IMR-90 (cell line): Measurements from ENCODE around the gene PLB1. TPM values are rescaled to one million over a fixed set of nuclear protein-coding genes. Genes with fewer than 3 reads are reported as not detected.
A peak's percentile ranks its signal among the peaks of the same experiment; 100 is the strongest.

ENCODE experiments used
- ATAC-seq: fragments of 200-7000 bp; cut with Tn5 transposase; 2 replicates; pipeline ENCODE4 v1.9.1; 2020; ENCODE audit warnings: low read depth, mild to moderate bottlenecking, moderate library complexity
- BruUV-seq: library from RNA; stranded (reverse); fragments of 400-500 nt; replicated peaks from 2 replicates; lab custom pipeline; 2021; lab: Mats Ljungman, UMichigan
- CTCF ChIA-PET: fragments of 300-600 bp; formaldehyde crosslinking; extraction: SDS; loops from one replicate; lab custom pipeline; 2021; ENCODE audit warnings: antibody characterized with exemption; lab: Yijun Ruan, JAX
- POLR2A ChIA-PET: fragments of 300-600 bp; sonication (Branson Sonifier 250); formaldehyde crosslinking; loops from one replicate; lab custom pipeline; 2022; ENCODE audit warnings: antibody characterized with exemption; ENCODE audit not compliant: unreplicated experiment; lab: Charles Lee
- DNase-seq: peaks from one replicate; pipeline ENCODE4 v3.0.0; 2013
- H2AFZ ChIP-seq: replicated peaks from 2 replicates; pipeline ENCODE3; 2013; ENCODE audit warnings: low read length, mild to moderate bottlenecking; ENCODE audit not compliant: poor library complexity
- H2AK5ac ChIP-seq: 2 replicates; pipeline ENCODE4 v1.6.1; 2013; ENCODE audit warnings: low read depth, low read length, inconsistent platforms
- H2AK9ac ChIP-seq: replicated peaks from 2 replicates; pipeline ENCODE3; 2013; ENCODE audit warnings: mild to moderate bottlenecking, low read depth, low read length, moderate library complexity; ENCODE audit not compliant: poor library complexity
- H2BK120ac ChIP-seq: 2 replicates; pipeline ENCODE4 v1.6.1; 2013; ENCODE audit warnings: low read depth, low read length, inconsistent platforms
- H2BK15ac ChIP-seq: 3 replicates; pipeline ENCODE4 v1.6.1; 2013; ENCODE audit warnings: low read depth, low read length, inconsistent platforms
- H2BK20ac ChIP-seq: 2 replicates; pipeline ENCODE4 v1.6.1; 2013; ENCODE audit warnings: low read depth, mild to moderate bottlenecking, inconsistent platforms, low read length, moderate library complexity
- H2BK5ac ChIP-seq: 2 replicates; pipeline ENCODE4 v1.6.1; 2013; ENCODE audit warnings: mild to moderate bottlenecking, low read depth, low read length, inconsistent platforms; ENCODE audit not compliant: poor library complexity, severe bottlenecking
- H3K14ac ChIP-seq: replicated peaks from 2 replicates; pipeline ENCODE4 v1.6.1; 2013; ENCODE audit warnings: low read depth, low read length, inconsistent platforms
- H3K18ac ChIP-seq: 2 replicates; pipeline ENCODE4 v1.6.1; 2013; ENCODE audit warnings: low read depth, low read length, control low read depth
- H3K23ac ChIP-seq: 2 replicates; pipeline ENCODE4 v1.6.1; 2013; ENCODE audit warnings: low read depth, low read length, inconsistent platforms
- H3K27ac ChIP-seq: 2 replicates; pipeline ENCODE4 v1.5.1; 2013; ENCODE audit warnings: mild to moderate bottlenecking, control low read depth, low read length; ENCODE audit not compliant: insufficient read depth
- H3K27me3 ChIP-seq: 2 replicates; pipeline ENCODE4 v1.6.1; 2013; ENCODE audit warnings: low read length; ENCODE audit not compliant: control insufficient read depth, insufficient read depth
- H3K36me3 ChIP-seq: 2 replicates; pipeline ENCODE4 v1.6.1; 2013; ENCODE audit warnings: low read length, mixed read lengths; ENCODE audit not compliant: control insufficient read depth, insufficient read depth
- H3K4ac ChIP-seq: 2 replicates; pipeline ENCODE4 v1.6.1; 2013; ENCODE audit warnings: low read depth, low read length, inconsistent platforms
- H3K4me1 ChIP-seq: 2 replicates; pipeline ENCODE4 v1.6.1; 2013; ENCODE audit warnings: low read length, mixed read lengths; ENCODE audit not compliant: control insufficient read depth, insufficient read depth
- H3K4me2 ChIP-seq: 2 replicates; pipeline ENCODE4 v1.6.1; 2013; ENCODE audit warnings: low read depth, mild to moderate bottlenecking, control low read depth, low read length, moderate library complexity
- H3K4me3 ChIP-seq: 2 replicates; pipeline ENCODE4 v1.5.1; 2013; ENCODE audit warnings: low read depth, mild to moderate bottlenecking, control low read depth, low read length, moderate library complexity; ENCODE audit not compliant: insufficient read depth
- H3K56ac ChIP-seq: 2 replicates; pipeline ENCODE4 v1.6.1; 2013; ENCODE audit warnings: low read length, inconsistent platforms; ENCODE audit not compliant: insufficient read depth; ENCODE audit errors: extremely low read depth
- H3K79me1 ChIP-seq, 2 experiments: 2 replicates each; pipeline ENCODE4 v1.6.1; 2013; ENCODE audit warnings: low read length in 2 of 2, inconsistent platforms in 1 of 2, low read depth in 1 of 2
- H3K9ac ChIP-seq: 2 replicates; pipeline ENCODE4 v1.6.1; 2013; ENCODE audit warnings: low read depth, low read length, control low read depth
- H3K9me1 ChIP-seq: 2 replicates; pipeline ENCODE4 v1.6.1; 2013; ENCODE audit warnings: low read length, inconsistent platforms; ENCODE audit not compliant: insufficient read depth
- H3K9me3 ChIP-seq: 2 replicates; pipeline ENCODE4 v1.6.1; 2013; ENCODE audit warnings: low read length; ENCODE audit not compliant: control insufficient read depth, insufficient read depth
- H4K20me1 ChIP-seq: 2 replicates; pipeline ENCODE4 v1.6.1; 2013; ENCODE audit warnings: low read length, inconsistent platforms; ENCODE audit not compliant: insufficient read depth
- H4K5ac ChIP-seq: 2 replicates; pipeline ENCODE4 v1.6.1; 2013; ENCODE audit warnings: mild to moderate bottlenecking, low read depth, low read length, control low read depth
- H4K8ac ChIP-seq, 2 experiments: 2 replicates each; pipeline ENCODE4 v1.6.1; 2013; ENCODE audit warnings: low read depth in 2 of 2, low read length in 2 of 2, control low read depth in 1 of 2, inconsistent platforms in 1 of 2
- H4K91ac ChIP-seq: 2 replicates; pipeline ENCODE4 v1.6.1; 2013; ENCODE audit warnings: low read depth, low read length, inconsistent platforms; ENCODE audit not compliant: insufficient read depth
- BHLHE40 ChIP-seq: fragments of 150-350 bp; IDR thresholded peaks from 2 replicates; pipeline ENCODE4 v1.6.1; 2016; ENCODE audit warnings: mild to moderate bottlenecking, low read depth, low read length
- CEBPB ChIP-seq: IDR thresholded peaks from 2 replicates; pipeline ENCODE4 v1.6.1; 2012; ENCODE audit warnings: low read depth, low read length, improper control_type of control experiment
- CHD1 ChIP-seq: IDR thresholded peaks from 2 replicates; pipeline ENCODE4 v1.6.1; 2012; ENCODE audit warnings: low read depth, low read length, improper control_type of control experiment
- MAFK ChIP-seq: IDR thresholded peaks from 2 replicates; pipeline ENCODE4 v1.6.1; 2012; ENCODE audit warnings: low read depth, low read length, improper control_type of control experiment
- MAZ ChIP-seq: IDR thresholded peaks from 2 replicates; pipeline ENCODE4 v1.6.1; 2012; ENCODE audit warnings: low read depth, mild to moderate bottlenecking, low read length, improper control_type of control experiment, moderate library complexity, borderline replicate concordance
- POLR2A ChIP-seq: IDR thresholded peaks from 2 replicates; pipeline ENCODE4 v1.6.1; 2012; ENCODE audit warnings: mild to moderate bottlenecking, low read depth, low read length
- RAD21 ChIP-seq: IDR thresholded peaks from 2 replicates; pipeline ENCODE4 v1.6.1; 2012; ENCODE audit warnings: low read length, improper control_type of control experiment
- SMC3 ChIP-seq: fragments of 150-350 bp; IDR thresholded peaks from 2 replicates; pipeline ENCODE4 v1.6.1; 2016; ENCODE audit warnings: low read depth, mild to moderate bottlenecking, antibody characterized with exemption, low read length, moderate library complexity
- WGBS, 2 experiments: methylation state at CpG; one replicate each; pipeline versions ENCODE4 v1.1.5 to v1.1.7; 2013; ENCODE audit warnings: missing lambda C conversion rate in 2 of 2; ENCODE audit not compliant: insufficient read length in 1 of 2; ENCODE audit errors: extremely low coverage in 2 of 2; 5-methylcytosine and 5-hydroxymethylcytosine counted together
- dilution Hi-C: fragments of 300-500 bp; cut with HindIII; formaldehyde crosslinking; loops from one replicate; pipeline ENCODE4 v1.14.3; 2018; ENCODE audit warnings: low sequenced_read_pairs; ENCODE audit not compliant: unreplicated experiment
- in situ Hi-C: fragments of 300-500 bp; cut with MboI; formaldehyde crosslinking; loops from 3 replicates; pipeline ENCODE4 v1.14.3; 2019; ENCODE audit warnings: low sequenced_read_pairs, inconsistent platforms, mixed read lengths
- intact Hi-C: fragments of 100-400 bp; cut with micrococcal nuclease; formaldehyde crosslinking; loops from 2 replicates; pipeline ENCODE4 v1.10.0; 2022
- polyA plus RNA-seq, 3 experiments: library from polyadenylated mRNA; depleted of rRNA; stranded (reverse); fragments of >200 nt; gene quantifications; 2 replicates each; pipeline ENCODE4 v1.2.3, GENCODE V29; 2012; ENCODE audit warnings: low replicate concordance in 1 of 3
- total RNA-seq: library from RNA; depleted of rRNA; stranded (reverse); fragments of >200 nt; gene quantifications from 2 replicates; pipeline ENCODE4 v1.2.3, GENCODE V29; 2012
- TF ChIP-seq, protein P1 (sequence below): conservative IDR thresholded peaks from 2 replicates; pipeline ENCODE4 v1.5.1; 2012; ENCODE audit warnings: mild to moderate bottlenecking, low read depth, low read length, improper control_type of control experiment
- TF ChIP-seq, protein P2 (sequence below): fragments of 150-350 bp; IDR thresholded peaks from 2 replicates; pipeline ENCODE4 v1.6.1; 2017; ENCODE audit warnings: mild to moderate bottlenecking, antibody characterized with exemption, low read length, low read depth

Gene PLB1
- total and polyA plus RNA-seq, 2 of the 4 experiments (the other 2 are of a cell fraction): 0.74 to 0.90 TPM

DNA sequence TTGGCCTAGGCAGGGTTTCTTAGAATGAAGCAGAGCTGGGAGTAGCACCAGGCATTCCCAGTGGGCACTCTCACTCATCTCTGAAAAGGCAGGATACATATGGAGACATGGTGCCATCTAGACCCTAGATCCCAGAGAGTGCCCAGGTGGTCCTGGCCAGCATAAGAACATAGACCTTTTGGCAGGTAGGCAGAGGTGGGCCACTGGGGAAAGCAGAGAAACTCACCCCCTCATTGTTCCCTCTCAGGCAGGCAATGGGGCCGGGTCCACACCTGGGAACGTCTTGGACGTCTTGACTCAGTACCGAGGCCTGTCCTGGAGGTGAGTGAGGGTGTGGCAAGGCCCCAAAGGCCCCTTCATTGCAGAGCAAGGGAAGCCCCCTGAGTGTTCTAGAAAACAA, 69.2 kb downstream of the PLB1 start:
- CTCF ChIA-PET: interaction anchor here (0.5 kb wide), 1 partner anchor 144 kb away, joined by 5 read pairs; no protein-coding TSS in a partner anchor

More for the DNA sequence above, 69.2 kb downstream of the PLB1 start:
- H3K18ac ChIP-seq: no peak overlapping the region
- no peak overlapping the region for H3K4ac ChIP-seq
- H3K4me3 ChIP-seq: no peak overlapping the region
- H4K91ac ChIP-seq: no peak overlapping the region
- DNase-seq: no peak
- no CpG with 5 or more reads among the region's 4 CpGs for WGBS, 2 experiments
- no peak overlapping the region for H3K9ac ChIP-seq
- intact Hi-C loops: loop anchor here (5.0 to 10.0 kb wide), 2 partner anchors 227 to 860 kb away; no protein-coding TSS in a partner anchor
- H3K36me3 ChIP-seq: no peaks in the 10 kb centered on the region
- no peak overlapping the region for H3K27ac ChIP-seq
- POLR2A ChIA-PET: interaction anchor here (0.6 kb wide), 2 partner anchors 221 to 363 kb away, joined by 3 to 9 read pairs; no protein-coding TSS in a partner anchor
- H3K9me1 ChIP-seq: no peaks in the 10 kb centered on the region
- H3K79me1 ChIP-seq: no peaks in the 10 kb centered on the region
- TF ChIP-seq SMC3 (no peak), CEBPB (no peak), MAZ (no peak), RAD21 (no peak), POLR2A (no peak), CHD1 (no peak), MAFK (no peak), BHLHE40 (no peak)
- TF ChIP-seq, protein P1, sequence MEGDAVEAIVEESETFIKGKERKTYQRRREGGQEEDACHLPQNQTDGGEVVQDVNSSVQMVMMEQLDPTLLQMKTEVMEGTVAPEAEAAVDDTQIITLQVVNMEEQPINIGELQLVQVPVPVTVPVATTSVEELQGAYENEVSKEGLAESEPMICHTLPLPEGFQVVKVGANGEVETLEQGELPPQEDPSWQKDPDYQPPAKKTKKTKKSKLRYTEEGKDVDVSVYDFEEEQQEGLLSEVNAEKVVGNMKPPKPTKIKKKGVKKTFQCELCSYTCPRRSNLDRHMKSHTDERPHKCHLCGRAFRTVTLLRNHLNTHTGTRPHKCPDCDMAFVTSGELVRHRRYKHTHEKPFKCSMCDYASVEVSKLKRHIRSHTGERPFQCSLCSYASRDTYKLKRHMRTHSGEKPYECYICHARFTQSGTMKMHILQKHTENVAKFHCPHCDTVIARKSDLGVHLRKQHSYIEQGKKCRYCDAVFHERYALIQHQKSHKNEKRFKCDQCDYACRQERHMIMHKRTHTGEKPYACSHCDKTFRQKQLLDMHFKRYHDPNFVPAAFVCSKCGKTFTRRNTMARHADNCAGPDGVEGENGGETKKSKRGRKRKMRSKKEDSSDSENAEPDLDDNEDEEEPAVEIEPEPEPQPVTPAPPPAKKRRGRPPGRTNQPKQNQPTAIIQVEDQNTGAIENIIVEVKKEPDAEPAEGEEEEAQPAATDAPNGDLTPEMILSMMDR: no peak
- TF ChIP-seq, protein P2, sequence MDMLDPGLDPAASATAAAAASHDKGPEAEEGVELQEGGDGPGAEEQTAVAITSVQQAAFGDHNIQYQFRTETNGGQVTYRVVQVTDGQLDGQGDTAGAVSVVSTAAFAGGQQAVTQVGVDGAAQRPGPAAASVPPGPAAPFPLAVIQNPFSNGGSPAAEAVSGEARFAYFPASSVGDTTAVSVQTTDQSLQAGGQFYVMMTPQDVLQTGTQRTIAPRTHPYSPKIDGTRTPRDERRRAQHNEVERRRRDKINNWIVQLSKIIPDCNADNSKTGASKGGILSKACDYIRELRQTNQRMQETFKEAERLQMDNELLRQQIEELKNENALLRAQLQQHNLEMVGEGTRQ: no peak
- peak overlapping the region; percentile 34 for H2AFZ ChIP-seq
- H2BK20ac ChIP-seq: no peak overlapping the region
- dilution Hi-C loops: no loop called here
- no peak overlapping the region for H2BK5ac ChIP-seq
- no peak overlapping the region for H4K8ac ChIP-seq
- ATAC-seq: no peak
- H4K20me1 ChIP-seq: no peaks in the 10 kb centered on the region
- H2BK120ac ChIP-seq: no peak overlapping the region
- no peak overlapping the region for H2AK5ac ChIP-seq
- H3K23ac ChIP-seq: no peak overlapping the region
- no peak overlapping the region for H3K14ac ChIP-seq
- in situ Hi-C loops: no loop called here
- no TSS peak for BruUV-seq
- H3K4me1 ChIP-seq: 0 out of 2 replicates have a peak, but pooled peaks cover 2% of the 10 kb centered on the region
- no peak overlapping the region for H2AK9ac ChIP-seq
- no peaks in the 10 kb centered on the region for H3K9me3 ChIP-seq
- no peak overlapping the region for H3K4me2 ChIP-seq
- H2BK15ac ChIP-seq: no peak overlapping the region
- H3K56ac ChIP-seq: no peak overlapping the region
- H3K27me3 ChIP-seq: no peaks in the 10 kb centered on the region
- no peak overlapping the region for H4K5ac ChIP-seq
